HCT116 (cell line): ENCODE results near the gene AKR1C4. TPM values are rescaled to one million over a fixed set of nuclear protein-coding genes. Genes with fewer than 3 reads are reported as not detected.

Experiments used
- ATAC-seq: fragments of 200-7000 bp; cut with Tn5 transposase; 2 replicates; pipeline ENCODE4 v1.9.1; 2020; ENCODE audit warnings: mild to moderate bottlenecking, moderate library complexity
- BruUV-seq: library from RNA; stranded (reverse); fragments of 400-500 nt; replicated peaks from 2 replicates; lab custom pipeline; 2021; lab: Mats Ljungman, UMichigan
- CTCF ChIA-PET: fragments of 300-600 bp; sonication (Branson Sonifier 250); formaldehyde crosslinking; loops from one replicate; lab custom pipeline; 2021; ENCODE audit warnings: antibody characterized with exemption; lab: Charles Lee
- POLR2A ChIA-PET: fragments of 300-600, 350-600 bp; sonication (Branson Sonifier 250); formaldehyde crosslinking; loops from one replicate; lab custom pipeline; 2021; ENCODE audit warnings: antibody characterized with exemption; lab: Charles Lee
- RAD21 ChIA-PET, 2 experiments: fragments of 300-600 bp; sonication (Branson Sonifier 250); formaldehyde crosslinking; loops; one replicate each; lab custom pipeline; 2023; ENCODE audit warnings: low total read pairs in 2 of 2; ENCODE audit not compliant: uncharacterized antibody in 2 of 2, unreplicated experiment in 2 of 2, low non-redundant PET in 1 of 2; lab: Charles Lee
- DNase-seq: peaks from one replicate; pipeline ENCODE4 v3.0.0-alpha.2; 2010; ENCODE audit warnings: low read depth, low spot score
- H2AFZ ChIP-seq: fragments of 200-600 bp; shearing (Covaris generic), sonication (generic); 2 replicates; pipeline ENCODE4 v1.6.1; 2017; ENCODE audit warnings: low read depth, mixed run types, mixed read lengths, antibody characterized with exemption, low read length; ENCODE audit not compliant: poor library complexity, severe bottlenecking
- H3K27ac ChIP-seq: 2 replicates; pipeline ENCODE4 v1.5.1; 2012; ENCODE audit warnings: low read depth, low read length
- H3K27me3 ChIP-seq: fragments of 200-600 bp; sonication (generic); 2 replicates; pipeline ENCODE4 v1.6.1; 2016; ENCODE audit warnings: mixed run types, low read length, mixed read lengths; ENCODE audit not compliant: insufficient read depth
- H3K36me3 ChIP-seq, 2 experiments: fragments of 200-500 bp in 1 of 2; fragments of 200-600 bp in 1 of 2; sonication (Bioruptor generic) in 1 of 2; sonication (generic) in 1 of 2; 2 replicates each; pipeline versions ENCODE4 v1.5.1 to v1.6.1; 2014 to 2016; ENCODE audit warnings: low read length in 2 of 2, inconsistent platforms in 1 of 2, mixed read lengths in 1 of 2, mixed run types in 1 of 2; ENCODE audit not compliant: insufficient read depth in 2 of 2, control insufficient read depth in 1 of 2
- H3K4me1 ChIP-seq, 2 experiments: fragments of 200-600 bp in 1 of 2; sonication (generic) in 1 of 2; 2 replicates each; pipeline versions ENCODE4 v1.5.1 to v1.6.1; 2012 to 2017; ENCODE audit warnings: low read length in 2 of 2, inconsistent platforms in 1 of 2, mild to moderate bottlenecking in 1 of 2, mixed read lengths in 1 of 2, mixed run types in 1 of 2, moderate library complexity in 1 of 2; ENCODE audit not compliant: insufficient read depth in 2 of 2, control insufficient read depth in 1 of 2
- H3K4me2 ChIP-seq: fragments of 200-600 bp; sonication (generic); 2 replicates; pipeline ENCODE4 v1.6.1; 2017; ENCODE audit warnings: mixed run types, low read length, mixed read lengths
- H3K4me3 ChIP-seq, 2 experiments: fragments of 200-600 bp in 1 of 2; sonication (generic) in 1 of 2; replicated peaks in 1 of 2; 2 replicates each; pipeline ENCODE4 v1.5.1; 2011 to 2016; ENCODE audit warnings: low read length in 2 of 2, control low read depth in 1 of 2, low read depth in 1 of 2, mild to moderate bottlenecking in 1 of 2, mixed read lengths in 1 of 2, mixed run types in 1 of 2
- H3K79me2 ChIP-seq: fragments of 200-600 bp; sonication (generic); 2 replicates; pipeline ENCODE4 v1.6.1; 2017; ENCODE audit warnings: mild to moderate bottlenecking, mixed run types, low read length, moderate library complexity, mixed read lengths; ENCODE audit not compliant: insufficient read depth
- H3K9ac ChIP-seq: fragments of 200-600 bp; sonication (generic); 2 replicates; pipeline ENCODE4 v1.6.1; 2016; ENCODE audit warnings: low read length, mixed read lengths
- H3K9me2 ChIP-seq: fragments of 200-600 bp; sonication (generic), shearing (Covaris generic); 2 replicates; pipeline ENCODE4 v1.6.1; 2017; ENCODE audit warnings: mixed run types, mild to moderate bottlenecking, moderate library complexity; ENCODE audit not compliant: insufficient read depth
- H3K9me3 ChIP-seq, 2 experiments: fragments of 200-500 bp in 1 of 2; fragments of 200-600 bp in 1 of 2; sonication (Bioruptor generic) in 1 of 2; sonication (generic) in 1 of 2; 2 replicates each; pipeline ENCODE4 v1.6.1; 2014 to 2017; ENCODE audit warnings: low read length in 2 of 2, mixed read lengths in 2 of 2, inconsistent platforms in 1 of 2, low read depth in 1 of 2, mild to moderate bottlenecking in 1 of 2, mixed run types in 1 of 2, moderate library complexity in 1 of 2; ENCODE audit not compliant: control insufficient read depth in 1 of 2, insufficient read depth in 1 of 2
- H4K20me1 ChIP-seq: fragments of 200-600 bp; sonication (generic), shearing (Covaris generic); 2 replicates; pipeline ENCODE4 v1.6.1; 2017; ENCODE audit warnings: mixed run types, mild to moderate bottlenecking, moderate library complexity; ENCODE audit not compliant: insufficient read depth
- CBX3 ChIP-seq: IDR thresholded peaks from 2 replicates; pipeline ENCODE4 v1.6.1; 2012; ENCODE audit warnings: low read depth
- CTCF ChIP-seq, 3 experiments: fragments of 200-600 bp in 1 of 3; sonication (generic) in 1 of 3; IDR thresholded peaks in 2 of 3; conservative IDR thresholded peaks in 1 of 3; 2 replicates each; pipeline ENCODE4 v1.5.1; 2012 to 2017; ENCODE audit warnings: low read depth in 2 of 3, low read length in 2 of 3, antibody characterized with exemption in 1 of 3, borderline replicate concordance in 1 of 3, control low read depth in 1 of 3, mild to moderate bottlenecking in 1 of 3, mixed read lengths in 1 of 3, mixed run types in 1 of 3, moderate library complexity in 1 of 3; ENCODE audit not compliant: insufficient read depth in 1 of 3
- EGR1 ChIP-seq: IDR thresholded peaks from 2 replicates; pipeline ENCODE4 v1.6.1; 2012; ENCODE audit warnings: low read depth
- ELF1 ChIP-seq: IDR thresholded peaks from 2 replicates; pipeline ENCODE4 v1.6.1; 2012; ENCODE audit warnings: low read depth, borderline replicate concordance
- JUND ChIP-seq: IDR thresholded peaks from 2 replicates; pipeline ENCODE4 v1.6.1; 2012
- MAX ChIP-seq: IDR thresholded peaks from 2 replicates; pipeline ENCODE4 v1.6.1; 2012
- REST ChIP-seq: IDR thresholded peaks from 2 replicates; pipeline ENCODE4 v1.6.1; 2012; ENCODE audit warnings: low read depth
- SP1 ChIP-seq: IDR thresholded peaks from 2 replicates; pipeline ENCODE4 v1.6.1; 2012; ENCODE audit warnings: low read depth
- YY1 ChIP-seq: IDR thresholded peaks from 2 replicates; pipeline ENCODE4 v1.6.1; 2011; ENCODE audit warnings: low read length, low read depth, moderate library complexity, mild to moderate bottlenecking; ENCODE audit not compliant: insufficient replicate concordance; ENCODE audit errors: extremely low read depth
- ZBTB33 ChIP-seq: IDR thresholded peaks from 2 replicates; pipeline ENCODE4 v1.6.1; 2011; ENCODE audit warnings: mild to moderate bottlenecking, low read length, moderate library complexity; ENCODE audit not compliant: insufficient replicate concordance; ENCODE audit errors: extremely low read depth
- ZFX ChIP-seq: fragments of 450-650 bp; IDR thresholded peaks from 2 replicates; pipeline ENCODE4 v1.6.1; 2017
- ZNF274 ChIP-seq: fragments of 200-500 bp; sonication (Bioruptor generic); IDR thresholded peaks from 2 replicates; pipeline ENCODE4 v1.6.1; 2014; ENCODE audit warnings: mild to moderate bottlenecking, low read depth, low read length, inconsistent platforms
- intact Hi-C: fragments of 100-400 bp; cut with micrococcal nuclease; formaldehyde crosslinking; loops from 2 replicates; pipeline ENCODE4 v1.10.0; 2022
- total RNA-seq: library from RNA; stranded (reverse); gene quantifications from one replicate; pipeline ENCODE4 v1.2.1, GENCODE V29; 2021; ENCODE audit not compliant: unreplicated experiment

The AKR1C4 gene
- total RNA-seq, 1 experiment from 2014 or later, result not detected

GRCh38 chr10:5165738-5166137 lies 30.9 kb upstream of the AKR1C4 start:
- no peaks in the 10 kb centered on the region for H3K27me3 ChIP-seq
- DNase-seq, result peak; percentile 2
- no peak overlapping the region for H3K4me3 ChIP-seq
- CTCF ChIA-PET, result no interaction called here
- POLR2A ChIA-PET, result no interaction called here
- H3K79me2 ChIP-seq, result no peaks in the 10 kb centered on the region
- no peak overlapping the region for H3K4me2 ChIP-seq
- no peak overlapping the region for H2AFZ ChIP-seq
- TF ChIP-seq ZNF274, result no peak
- TF ChIP-seq CBX3, result peak; percentile 97
- TF ChIP-seq, all 23 proteins: peak for 1
- no peak overlapping the region for H3K27ac ChIP-seq
- H3K4me1 ChIP-seq, result no peaks in the 10 kb centered on the region
- RAD21 ChIA-PET, result no interaction called here
- H3K9me3 ChIP-seq, result peaks cover 5 to 10% of the 10 kb centered on the region in 2 experiments; a peak in 2 of 4 replicates
- H3K9me2 ChIP-seq, result no peaks in the 10 kb centered on the region
- no peaks in the 10 kb centered on the region for H3K36me3 ChIP-seq
- no peaks in the 10 kb centered on the region for H4K20me1 ChIP-seq
- BruUV-seq, result no TSS peak
- intact Hi-C loops, result no loop called here
- H3K9ac ChIP-seq, result no peak overlapping the region
- no peak for ATAC-seq

GRCh38 chr10:5168897-5169420 lies 27.7 kb upstream of the AKR1C4 start:
- DNase-seq (no peak), ATAC-seq (no peak)
- H4K20me1 ChIP-seq, result no peaks in the 10 kb centered on the region
- H3K36me3 ChIP-seq, result no peaks in the 10 kb centered on the region
- H3K27ac ChIP-seq, result no peak overlapping the region
- H3K4me3 ChIP-seq, result no peak overlapping the region
- no peak overlapping the region for H2AFZ ChIP-seq
- peaks cover 5 to 10% of the 10 kb centered on the region in 2 experiments; a peak in 2 of 4 replicates for H3K9me3 ChIP-seq
- H3K9ac ChIP-seq, result no peak overlapping the region
- no peak overlapping the region for H3K4me2 ChIP-seq
- intact Hi-C loops, result no loop called here
- no peaks in the 10 kb centered on the region for H3K4me1 ChIP-seq
- ChIA-PET CTCF (no interaction called here), POLR2A (no interaction called here), RAD21 (no interaction called here)
- BruUV-seq, result no TSS peak
- H3K9me2 ChIP-seq, result no peaks in the 10 kb centered on the region
- H3K79me2 ChIP-seq, result no peaks in the 10 kb centered on the region
- H3K27me3 ChIP-seq, result no peaks in the 10 kb centered on the region
- TF ChIP-seq YY1 (no peak), REST (no peak), EGR1 (no peak), SP1 (no peak), JUND (no peak), ELF1 (no peak), CTCF (IDR thresholded peaks at IDR 0.05 in 2 of 3, conservative IDR thresholded peaks at IDR 0.05 in 1 of 3; ENCODE audit: borderline replicate concordance in 1 of 3, insufficient read depth in 1 of 3, low read depth in 2 of 3, low read length in 2 of 3) (no peak), ZFX (no peak), CBX3 (no peak), ZBTB33 (no peak), MAX (no peak)
